GM10266 (cell line): ENCODE data around the gene SGCD.

Source experiments
- DNase-seq: peaks from one replicate; pipeline ENCODE4 v3.0.0; 2012; ENCODE audit errors: extremely low spot score
- CTCF ChIP-seq: IDR thresholded peaks from 2 replicates; pipeline ENCODE4 v1.5.1; 2012; ENCODE audit warnings: mild to moderate bottlenecking, low read depth; ENCODE audit not compliant: control insufficient read depth, insufficient read depth; ENCODE audit errors: missing control alignments

SGCD gene

DNA sequence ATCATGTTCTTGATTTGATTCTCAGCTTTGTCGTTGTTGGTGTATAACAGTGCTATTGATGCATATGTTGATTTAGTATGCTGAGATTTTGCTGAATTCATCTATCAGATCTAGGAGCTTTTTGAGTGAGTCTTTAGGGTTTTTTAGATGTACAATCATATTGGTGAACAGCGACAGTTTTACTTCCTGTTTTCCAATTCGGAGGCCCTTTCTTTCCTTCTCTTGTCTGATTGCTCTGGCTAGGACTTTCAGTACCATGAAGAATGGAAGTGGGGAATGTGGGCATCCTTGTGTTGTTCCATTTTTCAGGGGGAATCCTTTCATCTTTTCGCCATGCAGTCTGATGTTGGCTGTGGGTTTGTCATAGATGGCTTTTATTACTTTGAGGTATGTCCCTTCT, 100.4 kb downstream of the SGCD start:
- DNase-seq: no peak
- no peak for TF ChIP-seq CTCF

DNA sequence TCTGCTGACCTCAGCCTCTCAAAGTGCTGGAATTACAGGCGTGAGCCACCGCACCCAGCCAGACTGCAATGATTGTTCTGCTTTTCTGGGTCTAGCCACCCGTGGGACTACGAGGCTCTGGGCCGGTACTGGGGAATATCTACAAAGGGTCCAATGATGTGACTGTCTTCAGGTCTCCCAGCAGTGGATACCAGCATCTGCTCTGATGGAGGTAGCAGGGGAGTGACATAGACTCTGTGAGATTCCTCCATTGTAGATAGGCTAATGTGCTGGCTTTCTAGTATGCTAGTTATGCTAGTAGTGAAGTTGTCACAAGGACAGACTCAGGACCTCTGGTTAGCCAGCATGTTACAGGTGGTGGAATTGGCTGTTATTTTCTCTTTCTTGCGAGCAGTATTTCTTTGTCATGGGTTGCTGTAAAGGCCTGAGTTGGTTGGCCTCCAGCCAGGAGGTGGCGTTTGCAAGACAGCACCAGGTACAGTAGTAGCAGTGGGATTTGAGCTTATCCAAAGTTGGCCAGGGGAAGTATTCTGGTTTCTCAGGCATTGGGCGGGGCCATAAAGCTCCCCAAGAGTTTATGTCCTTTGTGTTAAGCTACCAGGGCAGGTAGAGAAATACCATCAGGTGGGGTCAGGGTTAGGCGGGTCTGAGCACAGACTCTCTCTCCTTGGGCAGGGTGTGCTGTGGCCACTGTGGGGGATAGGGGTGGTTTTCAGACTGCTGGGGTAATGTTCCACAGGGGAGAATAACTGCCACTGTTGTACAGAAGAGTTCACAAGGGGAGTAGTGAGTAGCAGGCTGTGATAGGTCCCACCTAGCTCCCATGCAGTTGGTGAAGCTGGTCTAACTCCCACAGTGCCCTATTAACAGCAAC, 105.2 kb downstream of the SGCD start:
- no peak for TF ChIP-seq CTCF
- DNase-seq: no peak

- no peak for TF ChIP-seq CTCF
- no peak for DNase-seq
Observed at GRCh38 chr5:156432830-156433105, 105.8 kb downstream of the SGCD start.

DNA sequence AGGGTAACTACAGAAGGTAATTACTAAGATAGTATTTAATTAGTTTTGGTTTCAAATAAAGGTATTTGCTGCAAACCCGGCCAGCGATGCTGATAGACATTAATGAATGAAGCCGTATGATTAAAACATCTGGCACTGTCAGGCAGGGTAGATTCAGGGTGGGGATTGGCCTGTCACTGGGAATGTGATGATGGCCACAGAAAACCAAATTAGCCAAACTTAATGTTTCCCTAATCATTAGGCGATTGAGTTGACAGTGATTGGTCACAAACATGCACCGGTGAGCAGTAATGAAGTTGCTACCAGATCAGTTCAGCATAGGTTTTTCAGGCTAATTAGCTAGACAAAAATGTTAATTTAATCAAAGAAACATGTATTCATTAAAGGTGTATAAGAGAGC, 107.5 kb downstream of the SGCD start:
- DNase-seq: no peak
- TF ChIP-seq CTCF: no peak

DNA sequence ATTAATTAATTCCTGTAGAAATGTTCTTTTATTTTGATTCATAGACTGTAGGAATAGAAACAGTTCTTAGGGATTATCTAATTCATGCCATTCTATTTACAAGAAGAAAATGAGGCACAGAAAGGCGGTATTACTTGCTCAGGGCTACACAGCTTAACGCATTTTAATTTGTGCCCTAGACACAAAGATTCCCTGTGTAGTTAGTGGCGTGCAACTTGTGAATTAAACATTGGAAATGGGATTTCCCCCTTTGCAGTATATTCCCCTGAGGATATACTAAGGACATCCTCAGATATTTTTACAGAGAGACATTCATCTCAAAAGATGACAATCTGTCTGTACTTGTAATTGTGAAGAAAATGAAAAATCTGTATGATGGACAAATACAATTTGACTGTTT, 108.1 kb downstream of the SGCD start:
- no peak for TF ChIP-seq CTCF
- no peak for DNase-seq

DNA sequence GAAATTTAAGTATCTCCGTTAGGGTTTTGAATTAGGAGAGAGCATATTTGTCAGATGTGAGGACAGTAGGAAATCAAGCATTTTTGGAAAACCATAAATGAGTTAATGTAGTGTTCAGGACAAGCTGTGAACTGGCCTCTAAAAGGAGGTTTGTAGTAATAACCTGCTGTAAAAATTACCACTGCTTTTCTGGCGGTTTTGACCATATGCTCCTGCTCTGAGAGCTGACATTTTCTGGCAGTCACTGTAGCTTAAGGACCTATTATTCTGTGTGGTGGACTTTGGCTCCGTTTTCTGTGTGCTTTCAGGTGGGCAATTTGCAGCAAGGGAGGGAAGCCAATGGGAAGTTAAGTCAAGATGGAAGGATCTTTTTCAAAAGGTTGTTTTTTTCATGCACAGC, 111.1 kb downstream of the SGCD start:
- no peak for TF ChIP-seq CTCF
- no peak for DNase-seq

GRCh38 chr5:156444753-156445291, 117.9 kb downstream of the SGCD start:
- TF ChIP-seq CTCF: no peak
- no peak for DNase-seq
